ENCODE data around the gene AOAH. TPM values are rescaled to one million over a fixed set of nuclear protein-coding genes. Genes with fewer than 3 reads are reported as not detected.
"Not testable (repeated sequence)": the region's sequence is repeated elsewhere in the genome, so short reads cannot be mapped to it uniquely, and the experiment has no call there.

AOAH gene
- total RNA-seq, 2 experiments from 2014 or later: 13.3 to 14.4 TPM

DNA sequence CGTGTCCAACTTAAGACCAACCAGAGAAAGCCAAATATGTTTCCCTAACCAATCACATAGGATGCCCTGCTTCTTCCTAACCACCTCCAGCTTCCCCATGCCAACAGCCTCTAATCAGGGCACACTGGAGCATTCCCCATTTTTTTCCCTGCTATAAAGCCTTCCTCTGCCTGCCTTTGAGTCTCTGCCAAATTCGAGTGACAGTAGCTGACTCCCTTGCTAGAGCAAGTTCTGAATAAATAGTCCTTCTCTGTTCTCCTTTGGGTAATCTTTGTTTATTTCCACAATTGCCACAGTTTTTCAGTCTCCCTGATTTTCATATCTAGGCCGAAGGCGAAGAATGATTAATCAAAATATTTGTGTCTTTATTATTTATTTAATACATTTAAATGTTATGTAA is 238.0 kb downstream of the AOAH start:
- no peaks in the 10 kb centered on the region for H3K36me3 Mint-ChIP-seq (ENCODE audit: low read depth)
- no peak for DNase-seq
- no peaks in the 10 kb centered on the region for H3K27me3 Mint-ChIP-seq
- H3K4me3 Mint-ChIP-seq: no peak overlapping the region
- H3K4me1 Mint-ChIP-seq: peaks cover 1% of the 10 kb centered on the region
- ChIA-PET POLR2A (interaction anchor here (0.7 kb wide), 1 partner anchor 155 kb away, joined by 4 read pairs; no protein-coding TSS in a partner anchor), CTCF (interaction anchor here (1.2 to 1.5 kb wide), 2 partner anchors 17 to 696 kb away, joined by 3 read pairs; no protein-coding TSS in a partner anchor)
- H3K27ac Mint-ChIP-seq: no peak overlapping the region
- H3K9me3 Mint-ChIP-seq: peaks cover 2% of the 10 kb centered on the region

DNA sequence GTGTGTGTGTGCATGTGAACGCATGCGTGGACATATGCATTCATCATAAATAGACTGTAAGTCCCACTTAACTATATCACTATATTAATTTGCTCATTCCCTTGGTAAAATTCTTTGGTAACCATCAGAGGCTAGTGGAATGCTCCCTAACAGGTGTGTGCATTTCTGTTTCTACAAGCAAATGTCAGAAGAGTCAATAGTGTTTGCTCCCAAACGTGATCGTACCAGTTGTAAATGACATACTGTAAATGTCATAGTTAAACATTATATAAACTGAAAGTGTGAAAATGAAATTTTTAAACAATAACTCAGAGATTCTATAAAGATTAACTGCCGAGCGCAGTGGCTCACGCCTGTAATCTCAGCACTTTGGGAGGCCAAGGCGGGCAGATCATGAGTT is 240.0 kb downstream of the AOAH start:
- Mint-ChIP-seq H3K4me3 (no peak overlapping the region), H3K4me1 (peaks cover 3% of the 10 kb centered on the region), H3K36me3 (ENCODE audit: low read depth) (no peaks in the 10 kb centered on the region), H3K27me3 (no peaks in the 10 kb centered on the region), H3K9me3 (peaks cover 14% of the 10 kb centered on the region), H3K27ac (no peak overlapping the region)
- DNase-seq: no peak
- POLR2A ChIA-PET: no interaction called here
- CTCF ChIA-PET: interaction anchor here (0.6 kb wide), 1 partner anchor 129 kb away, joined by 3 read pairs; no protein-coding TSS in a partner anchor

DNA sequence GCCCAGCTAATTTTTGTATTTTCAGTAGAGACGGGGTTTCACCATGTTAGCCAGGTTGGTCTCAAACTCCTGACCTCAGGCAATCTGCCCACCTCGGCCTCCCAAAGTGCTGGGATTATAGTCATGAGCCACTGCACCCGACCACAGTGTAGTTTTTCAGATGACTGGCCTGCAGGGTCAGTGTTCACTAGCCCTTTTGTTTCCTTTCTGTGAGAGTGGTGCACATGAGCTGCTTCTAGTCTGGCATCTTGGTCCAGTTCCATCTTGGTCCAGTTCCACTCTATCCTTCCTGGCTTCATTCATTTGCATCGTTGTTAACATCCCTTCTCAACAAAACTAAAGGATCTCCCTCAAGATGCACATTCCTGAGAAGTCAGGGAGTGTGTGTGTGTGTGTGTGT is 240.4 kb downstream of the AOAH start:
- POLR2A ChIA-PET; H3K36me3 Mint-ChIP-seq (ENCODE audit: low read depth); H3K27ac Mint-ChIP-seq; H3K4me3 Mint-ChIP-seq; H3K4me1 Mint-ChIP-seq; DNase-seq; H3K27me3 Mint-ChIP-seq: not testable (repeated sequence)
- CTCF ChIA-PET: interaction anchor here (0.6 to 1.3 kb wide), 2 partner anchors 128 to 187 kb away, joined by 3 read pairs; no protein-coding TSS in a partner anchor
- H3K9me3 Mint-ChIP-seq: peaks cover 18% of the 10 kb centered on the region

DNA sequence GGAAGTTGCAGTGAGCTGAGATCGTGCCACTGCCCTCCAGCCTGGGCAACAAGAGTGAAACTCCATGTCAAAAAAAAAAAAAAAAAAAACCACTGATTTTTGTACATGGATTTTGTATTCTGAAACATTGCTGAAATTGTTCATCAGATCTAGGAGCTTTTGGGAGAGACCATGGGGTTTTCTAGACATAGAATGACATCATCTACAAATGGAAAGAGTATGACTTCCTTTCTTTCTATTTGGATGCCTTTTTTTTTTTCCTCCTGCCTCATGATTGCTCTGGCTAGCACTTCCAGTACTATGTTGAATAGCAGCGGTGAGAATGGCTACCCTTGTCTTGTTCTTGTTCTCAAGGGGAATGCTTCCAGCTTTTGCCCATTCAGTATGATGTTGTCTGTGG is 245.5 kb downstream of the AOAH start:
- H3K27me3 Mint-ChIP-seq: no peaks in the 10 kb centered on the region
- no peak overlapping the region for H3K4me3 Mint-ChIP-seq
- H3K9me3 Mint-ChIP-seq: peaks cover 19% of the 10 kb centered on the region
- peaks cover 13% of the 10 kb centered on the region for H3K4me1 Mint-ChIP-seq
- CTCF ChIA-PET: interaction anchor here (0.6 to 0.7 kb wide), 3 partner anchors 162 to 866 kb away, joined by 3 to 5 read pairs (median 3); no protein-coding TSS in a partner anchor
- POLR2A ChIA-PET: no interaction called here
- H3K27ac Mint-ChIP-seq: no peak overlapping the region
- peaks cover 4% of the 10 kb centered on the region for H3K36me3 Mint-ChIP-seq (ENCODE audit: low read depth)
- no peak for DNase-seq

DNA sequence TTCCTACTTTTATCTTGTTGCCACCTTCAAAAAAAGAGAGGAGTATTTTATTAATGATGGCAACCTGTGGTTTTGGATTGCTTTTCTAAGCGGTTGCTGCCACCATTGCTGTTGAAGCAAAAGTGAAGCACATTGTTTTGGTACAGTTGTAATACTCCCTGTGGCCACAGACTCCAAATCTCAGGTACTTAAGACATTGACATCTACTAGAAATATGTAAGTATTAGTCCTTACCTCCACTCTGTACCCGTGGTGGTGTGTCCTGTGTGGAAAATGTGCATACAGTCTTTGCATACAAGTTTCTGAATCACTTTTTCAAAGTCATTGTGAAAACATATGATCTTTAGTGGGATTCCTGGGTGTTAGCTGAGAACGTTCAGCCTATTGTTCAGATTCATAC is 248.9 kb downstream of the AOAH start:
- DNase-seq: no peak
- POLR2A ChIA-PET: no interaction called here
- no peak overlapping the region for H3K4me3 Mint-ChIP-seq

DNA sequence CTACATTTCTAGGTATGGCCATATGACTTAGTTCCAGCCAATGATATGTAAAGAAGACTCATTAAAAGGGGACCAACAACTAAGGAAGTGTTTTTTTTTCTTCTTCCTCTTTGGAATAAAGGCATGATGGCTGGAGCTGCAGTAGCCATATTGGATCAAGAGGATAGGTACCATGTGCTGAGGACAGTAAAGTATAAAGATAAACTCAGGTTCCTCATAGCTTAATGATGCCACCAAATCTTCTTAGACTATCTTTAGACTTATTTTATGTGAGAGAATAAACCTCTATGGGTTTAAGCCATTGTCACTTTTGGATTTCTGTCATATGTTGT is 249.3 kb downstream of the AOAH start:
- Mint-ChIP-seq H3K4me3 (no peak overlapping the region), H3K27ac (no peak overlapping the region), H3K36me3 (ENCODE audit: low read depth) (peaks cover 4% of the 10 kb centered on the region), H3K9me3 (peaks cover 11% of the 10 kb centered on the region), H3K4me1 (peaks cover 15% of the 10 kb centered on the region), H3K27me3 (no peaks in the 10 kb centered on the region)
- POLR2A ChIA-PET: no interaction called here
- DNase-seq: no peak
- CTCF ChIA-PET: interaction anchor here (1.2 to 1.4 kb wide), 3 partner anchors 13 to 707 kb away, joined by 3 to 6 read pairs (median 4); no protein-coding TSS in a partner anchor

More for the DNA sequence above, 248.9 kb downstream of the AOAH start:
- Mint-ChIP-seq H3K9me3 (peaks cover 12% of the 10 kb centered on the region), H3K36me3 (ENCODE audit: low read depth) (peaks cover 4% of the 10 kb centered on the region), H3K27me3 (no peaks in the 10 kb centered on the region), H3K4me1 (peaks cover 15% of the 10 kb centered on the region), H3K27ac (no peak overlapping the region)
- CTCF ChIA-PET: interaction anchor here (1.3 to 1.4 kb wide), 2 partner anchors 12 to 707 kb away, joined by 4 to 6 read pairs; no protein-coding TSS in a partner anchor

DNA sequence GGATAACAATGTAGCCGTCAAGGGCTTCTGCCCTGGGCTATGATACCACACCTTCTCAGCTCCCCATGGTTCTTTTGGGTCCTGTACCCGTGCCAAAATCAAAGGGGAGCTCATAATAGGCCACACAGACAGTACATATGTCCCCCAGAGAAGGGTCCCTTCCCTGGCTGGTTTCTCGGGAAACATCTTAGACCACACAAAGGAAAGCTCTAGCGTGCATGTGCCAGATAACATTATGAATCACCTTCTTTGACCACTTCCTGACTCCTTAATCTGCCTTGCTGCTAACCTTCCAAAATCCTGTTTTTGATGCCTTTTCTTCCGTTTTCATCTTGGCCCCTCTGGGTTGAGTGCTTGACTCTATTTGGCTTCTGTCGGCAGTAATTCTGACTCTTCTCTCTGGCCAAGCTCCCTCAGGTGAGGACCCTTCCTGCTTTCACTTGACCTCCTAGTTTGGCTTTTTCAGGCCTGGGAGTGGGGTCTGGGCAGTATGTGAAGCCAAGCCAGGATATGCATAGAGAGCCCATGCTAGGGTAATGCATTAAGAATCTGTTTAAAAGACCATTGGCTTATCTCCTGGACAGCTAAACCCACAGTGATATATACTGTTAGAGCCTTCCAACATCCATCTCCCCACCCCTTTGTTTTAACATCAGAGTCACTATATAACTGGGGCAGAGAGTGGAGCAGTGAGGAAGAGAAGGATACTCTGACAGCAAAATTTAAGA is 249.8 kb downstream of the AOAH start:
- ChIA-PET CTCF (interaction anchor here (0.6 to 2.4 kb wide), 6 partner anchors 13 to 708 kb away, joined by 3 to 7 read pairs (median 4); no protein-coding TSS in a partner anchor), POLR2A (interaction anchor here (0.6 kb wide), 1 partner anchor 492 kb away, joined by 3 read pairs; no protein-coding TSS in a partner anchor)
- Mint-ChIP-seq H3K4me1 (peaks cover 13% of the 10 kb centered on the region), H3K27me3 (no peaks in the 10 kb centered on the region), H3K4me3 (no peak overlapping the region), H3K9me3 (peaks cover 6% of the 10 kb centered on the region), H3K36me3 (ENCODE audit: low read depth) (peaks cover 4% of the 10 kb centered on the region), H3K27ac (no peak overlapping the region)
- no peak for DNase-seq

DNA sequence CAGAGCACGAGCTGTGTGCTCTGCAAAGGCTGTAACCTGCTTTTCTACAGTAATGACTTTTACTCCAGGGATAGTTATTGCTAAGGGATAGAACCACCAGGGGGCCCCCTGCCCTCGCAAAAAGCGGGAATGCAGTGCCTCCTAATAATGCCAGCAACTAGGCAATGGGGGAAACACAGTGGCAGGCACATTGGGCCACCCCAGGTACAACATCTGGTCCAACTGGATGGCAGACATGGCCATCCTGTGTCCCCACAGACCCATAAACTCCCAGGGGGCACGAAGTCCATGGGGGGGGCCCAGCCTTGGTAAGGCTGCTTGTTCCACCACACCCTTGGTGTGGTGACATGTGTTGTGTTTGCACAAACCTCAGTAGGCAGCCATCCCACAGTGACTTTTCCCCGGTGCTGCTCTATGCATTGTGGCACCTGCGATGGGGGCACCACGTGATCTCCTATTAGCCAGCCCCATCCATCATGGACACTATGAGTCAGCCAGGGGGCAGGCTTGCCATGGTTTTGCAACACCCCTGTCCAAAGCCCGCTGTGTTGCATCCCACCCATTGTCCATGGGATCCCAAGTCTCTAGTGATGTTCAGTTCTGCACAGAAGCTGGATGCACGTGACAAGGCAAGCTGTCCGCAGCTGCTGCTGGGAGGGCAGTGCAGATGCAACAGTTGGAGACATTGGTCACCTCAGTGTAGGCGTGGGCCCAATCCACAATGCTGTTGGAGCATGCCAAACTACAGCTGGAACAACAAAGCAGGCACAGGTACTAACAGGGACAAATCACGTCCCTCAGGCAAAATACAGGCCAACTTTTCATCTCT is 250.6 kb downstream of the AOAH start:
- no peaks in the 10 kb centered on the region for H3K9me3 Mint-ChIP-seq
- peaks cover 13% of the 10 kb centered on the region for H3K4me1 Mint-ChIP-seq
- H3K27ac Mint-ChIP-seq: no peak overlapping the region
- no peaks in the 10 kb centered on the region for H3K27me3 Mint-ChIP-seq
- POLR2A ChIA-PET: interaction anchor here (0.6 kb wide), 1 partner anchor 493 kb away, joined by 3 read pairs; no protein-coding TSS in a partner anchor
- no peaks in the 10 kb centered on the region for H3K36me3 Mint-ChIP-seq (ENCODE audit: low read depth)
- CTCF ChIA-PET: interaction anchor here (0.9 to 2.4 kb wide), 3 partner anchors 13 to 205 kb away, joined by 3 to 7 read pairs (median 3); no protein-coding TSS in a partner anchor
- peak; percentile 33 for DNase-seq
- no peak overlapping the region for H3K4me3 Mint-ChIP-seq

DNA sequence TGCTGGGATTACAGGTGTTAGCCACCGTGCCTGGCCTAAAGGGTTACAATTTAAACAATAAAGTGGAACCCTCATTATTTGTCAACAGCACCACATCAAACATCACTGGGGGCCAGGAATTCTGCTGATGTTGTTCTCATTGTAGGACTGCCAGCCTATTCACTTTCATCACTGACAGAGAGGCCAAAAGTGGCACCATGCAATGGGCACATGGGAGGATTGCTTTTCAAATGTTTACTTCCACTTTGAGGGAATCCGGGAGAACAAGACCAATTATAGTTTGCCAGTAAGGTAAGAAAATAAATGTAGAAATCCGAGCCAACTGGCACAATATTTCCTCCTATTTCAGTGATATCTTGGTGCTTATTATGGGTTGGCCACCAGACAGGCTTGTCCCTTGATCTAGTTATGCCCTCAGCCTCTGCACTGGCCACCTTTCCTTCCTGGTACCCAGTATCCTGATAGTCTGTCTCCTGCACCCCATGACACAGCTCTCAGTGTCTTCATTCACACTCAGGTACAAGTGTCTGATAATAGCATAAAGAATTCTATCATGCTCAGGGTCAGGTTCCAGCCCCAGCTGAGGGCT is 252.1 kb downstream of the AOAH start:
- CTCF ChIA-PET: interaction anchor here (0.7 to 2.4 kb wide), 3 partner anchors 12 to 338 kb away, joined by 3 to 7 read pairs (median 4); no protein-coding TSS in a partner anchor
- H3K4me3 Mint-ChIP-seq: no peak overlapping the region
- no peak overlapping the region for H3K27ac Mint-ChIP-seq
- POLR2A ChIA-PET: no interaction called here
- H3K27me3 Mint-ChIP-seq: no peaks in the 10 kb centered on the region
- H3K9me3 Mint-ChIP-seq: no peaks in the 10 kb centered on the region
- H3K36me3 Mint-ChIP-seq (ENCODE audit: low read depth): no peaks in the 10 kb centered on the region
- H3K4me1 Mint-ChIP-seq: peaks cover 13% of the 10 kb centered on the region
- DNase-seq: no peak

DNA sequence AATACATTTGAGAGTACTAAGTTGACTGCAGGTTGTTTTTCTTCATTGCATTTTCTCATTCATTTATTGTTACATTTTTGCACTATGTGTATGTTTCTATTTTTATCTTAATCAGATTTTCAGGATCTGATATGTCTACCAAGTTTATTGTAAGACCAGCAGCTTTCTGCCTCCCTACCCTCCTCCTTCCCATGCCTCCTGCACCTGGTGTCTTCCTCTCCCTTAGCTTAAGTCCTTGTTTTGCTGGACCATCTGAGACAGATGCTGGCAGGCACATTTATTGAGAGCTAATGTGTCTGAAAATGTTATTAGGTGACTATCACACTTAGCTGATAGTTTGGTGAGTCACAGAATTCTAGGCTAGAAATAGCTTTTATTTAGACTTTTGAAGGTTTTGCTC is 255.1 kb downstream of the AOAH start:
- ChIA-PET POLR2A (no interaction called here), CTCF (interaction anchor here (0.6 to 0.8 kb wide), 3 partner anchors 18 to 291 kb away, joined by 3 read pairs; no protein-coding TSS in a partner anchor)
- H3K4me3 Mint-ChIP-seq: no peak overlapping the region
- no peak overlapping the region for H3K27ac Mint-ChIP-seq
- peaks cover 7% of the 10 kb centered on the region for H3K4me1 Mint-ChIP-seq
- peaks cover 7% of the 10 kb centered on the region for H3K27me3 Mint-ChIP-seq
- no peaks in the 10 kb centered on the region for H3K36me3 Mint-ChIP-seq (ENCODE audit: low read depth)
- no peak for DNase-seq
- H3K9me3 Mint-ChIP-seq: no peaks in the 10 kb centered on the region

DNA sequence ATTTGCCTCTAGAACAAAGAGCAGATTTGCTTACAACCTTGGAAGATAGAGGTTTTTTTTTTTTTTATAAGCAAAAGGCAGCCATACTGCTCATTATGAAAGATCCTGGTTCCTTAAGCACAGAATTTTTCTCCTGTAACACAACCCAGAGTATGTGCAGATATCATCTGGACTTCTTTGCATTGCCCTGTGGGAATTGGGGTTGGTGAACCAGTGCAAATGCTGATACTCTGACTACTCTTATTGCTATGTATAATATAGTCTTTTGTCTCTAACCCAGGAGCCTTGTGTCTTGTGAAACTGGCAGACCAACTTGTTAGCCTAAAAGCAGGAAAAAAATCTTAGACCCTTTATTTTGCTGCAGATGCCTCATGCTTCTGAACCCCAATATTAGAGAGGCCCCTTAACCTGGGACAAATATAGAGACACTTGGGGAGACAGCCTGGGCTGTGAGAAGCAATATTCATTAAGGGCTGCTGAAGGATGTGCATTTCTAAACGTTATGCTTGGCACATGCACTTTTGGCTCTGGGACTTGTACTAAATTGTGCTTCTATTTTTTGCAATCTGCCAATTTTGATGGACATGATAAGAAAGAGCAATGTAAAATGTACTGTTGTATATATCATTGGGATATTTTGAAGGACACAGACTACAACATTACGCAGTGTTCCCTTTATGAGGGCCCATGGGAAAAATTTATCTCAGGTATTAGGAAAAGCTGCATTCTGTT is 255.8 kb downstream of the AOAH start:
- ChIA-PET CTCF (interaction anchor here (0.6 kb wide), 2 partner anchors 26 to 44 kb away, joined by 3 to 5 read pairs; no protein-coding TSS in a partner anchor), POLR2A (no interaction called here)
- no peaks in the 10 kb centered on the region for H3K9me3 Mint-ChIP-seq
- no peak overlapping the region for H3K4me3 Mint-ChIP-seq
- H3K27me3 Mint-ChIP-seq: peaks cover 9% of the 10 kb centered on the region
- no peaks in the 10 kb centered on the region for H3K4me1 Mint-ChIP-seq
- no peak overlapping the region for H3K27ac Mint-ChIP-seq
- no peaks in the 10 kb centered on the region for H3K36me3 Mint-ChIP-seq (ENCODE audit: low read depth)
- no peak for DNase-seq

DNA sequence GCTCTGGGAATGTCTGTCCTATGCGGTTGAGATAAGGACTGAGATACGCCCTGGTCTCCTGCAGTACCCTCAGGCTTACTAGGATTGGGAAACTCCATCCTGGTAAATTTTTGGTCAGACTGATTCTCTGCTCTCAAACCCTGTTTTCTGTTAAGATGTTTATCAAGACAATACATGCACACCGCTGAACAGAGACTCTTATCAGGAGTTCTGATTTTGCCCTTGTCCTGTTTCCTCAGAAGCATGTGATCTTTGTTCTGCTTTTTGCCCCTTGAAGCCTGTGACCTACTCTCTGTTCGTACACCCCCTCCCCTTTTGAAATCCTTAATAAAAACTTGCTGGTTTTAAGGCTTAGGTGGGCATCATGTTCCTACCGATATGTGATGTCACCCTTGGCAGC is 258.3 kb downstream of the AOAH start:
- H3K36me3 Mint-ChIP-seq (ENCODE audit: low read depth); POLR2A ChIA-PET; H3K9me3 Mint-ChIP-seq; DNase-seq; H3K27ac Mint-ChIP-seq; H3K4me3 Mint-ChIP-seq; H3K4me1 Mint-ChIP-seq; CTCF ChIA-PET: not testable (repeated sequence)
- H3K27me3 Mint-ChIP-seq: peaks cover 11% of the 10 kb centered on the region

Measured in activated CD4-positive, alpha-beta T cell treated with anti-CD3 and anti-CD28 coated beads, Interleukin-2, amount 10 ng/mL, durations not matched to agents 7 days and 5 days (primary cell).